ENCODE results near the gene MICAL2. TPM values are rescaled to one million over a fixed set of nuclear protein-coding genes. Genes with fewer than 3 reads are reported as not detected.

The MICAL2 gene
- total RNA-seq, 2 experiments from 2014 or later = 213 to 220 TPM

DNA sequence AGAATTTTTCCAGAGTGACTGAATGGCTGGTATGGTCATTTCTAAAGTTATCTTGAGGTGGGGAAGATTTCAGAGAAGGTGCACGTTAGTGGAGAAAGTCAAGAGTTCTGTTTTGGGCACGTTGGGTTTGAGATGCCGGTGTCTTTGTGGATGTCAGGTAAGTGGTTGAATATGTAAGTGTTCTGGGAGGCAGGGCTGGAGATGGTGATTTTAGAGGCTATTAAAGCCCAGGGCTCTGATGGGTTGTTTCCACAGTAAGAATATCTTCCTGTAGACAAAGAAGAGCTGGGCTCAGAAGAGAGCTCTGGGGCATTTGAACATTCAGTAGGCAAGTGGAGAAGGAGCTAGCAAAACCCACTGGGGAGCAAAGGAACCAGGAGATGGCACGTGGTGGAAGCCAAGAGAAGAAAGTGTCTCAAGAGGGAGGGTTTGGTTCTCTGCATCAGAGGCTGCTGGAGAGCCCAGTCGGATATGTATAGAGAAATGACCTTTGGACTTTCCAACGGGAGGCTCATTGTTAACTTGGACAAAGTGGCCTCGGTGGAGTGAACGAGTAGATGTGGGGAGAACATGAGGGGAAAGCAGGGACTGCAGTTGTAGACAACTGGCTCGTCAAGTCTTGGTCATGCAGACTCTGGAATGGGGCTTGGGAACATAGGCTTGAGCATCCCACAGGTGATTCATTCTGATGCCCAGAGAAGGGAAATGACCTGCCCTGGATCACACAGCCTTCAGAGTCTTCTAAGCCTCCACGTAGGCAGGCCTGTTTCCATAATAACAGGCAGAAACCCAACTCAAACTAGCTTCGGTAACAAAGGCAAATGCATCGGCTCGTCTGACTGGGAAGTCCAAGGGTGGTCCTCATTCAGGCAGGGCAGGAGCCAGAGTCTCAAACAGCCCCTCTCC is 168.6 kb downstream of the MICAL2 start:
- POLR2A ChIA-PET = no interaction called here
- H3K4me3 Mint-ChIP-seq = no peak overlapping the region
- H3K36me3 Mint-ChIP-seq = no peaks in the 10 kb centered on the region
- no peaks in the 10 kb centered on the region for H3K9me3 Mint-ChIP-seq
- no peak for DNase-seq
- intact Hi-C loops (cut with micrococcal nuclease) = no loop called here
- no peak overlapping the region for H3K27ac Mint-ChIP-seq
- peaks cover 7% of the 10 kb centered on the region for H3K4me1 Mint-ChIP-seq (ENCODE audit: low read depth)
- CTCF ChIA-PET = interaction anchor here (1.5 to 12.0 kb wide), 3 partner anchors 10 to 230 kb away, joined by 9 to 418 read pairs (median 32); no protein-coding TSS in a partner anchor
- no peaks in the 10 kb centered on the region for H3K27me3 Mint-ChIP-seq

DNA sequence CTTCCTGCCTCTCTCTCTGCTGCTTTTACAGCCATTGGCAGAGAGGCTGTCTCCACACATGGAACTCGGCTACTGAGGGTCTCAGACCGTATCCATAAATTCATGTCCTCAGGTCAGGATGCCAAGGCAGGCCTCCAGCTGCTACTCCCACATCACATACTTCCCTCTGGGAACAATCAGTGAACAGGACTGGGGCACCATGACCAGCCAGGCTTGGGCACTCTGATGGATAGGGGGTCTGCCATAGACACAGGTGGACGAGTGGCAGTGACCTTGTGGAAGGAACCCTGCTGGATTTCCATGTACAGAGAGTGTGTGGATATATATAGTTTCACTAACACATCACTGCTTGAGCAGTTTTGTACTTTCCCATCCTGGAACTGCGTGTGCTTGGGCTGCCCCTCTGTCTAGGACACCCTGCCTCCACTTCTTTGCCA is 169.3 kb downstream of the MICAL2 start:
- Mint-ChIP-seq H3K27ac (no peak overlapping the region), H3K27me3 (no peaks in the 10 kb centered on the region), H3K36me3 (no peaks in the 10 kb centered on the region), H3K9me3 (no peaks in the 10 kb centered on the region), H3K4me3 (no peak overlapping the region), H3K4me1 (ENCODE audit: low read depth) (peaks cover 7% of the 10 kb centered on the region)
- no peak for DNase-seq
- POLR2A ChIA-PET = no interaction called here
- intact Hi-C loops (cut with micrococcal nuclease) = loop anchor here (2.0 to 5.0 kb wide), 3 partner anchors 43 to 482 kb away; no protein-coding TSS in a partner anchor
- CTCF ChIA-PET = interaction anchor here (3.6 to 12.0 kb wide), 2 partner anchors 44 to 230 kb away, joined by 32 to 418 read pairs; no protein-coding TSS in a partner anchor

DNA sequence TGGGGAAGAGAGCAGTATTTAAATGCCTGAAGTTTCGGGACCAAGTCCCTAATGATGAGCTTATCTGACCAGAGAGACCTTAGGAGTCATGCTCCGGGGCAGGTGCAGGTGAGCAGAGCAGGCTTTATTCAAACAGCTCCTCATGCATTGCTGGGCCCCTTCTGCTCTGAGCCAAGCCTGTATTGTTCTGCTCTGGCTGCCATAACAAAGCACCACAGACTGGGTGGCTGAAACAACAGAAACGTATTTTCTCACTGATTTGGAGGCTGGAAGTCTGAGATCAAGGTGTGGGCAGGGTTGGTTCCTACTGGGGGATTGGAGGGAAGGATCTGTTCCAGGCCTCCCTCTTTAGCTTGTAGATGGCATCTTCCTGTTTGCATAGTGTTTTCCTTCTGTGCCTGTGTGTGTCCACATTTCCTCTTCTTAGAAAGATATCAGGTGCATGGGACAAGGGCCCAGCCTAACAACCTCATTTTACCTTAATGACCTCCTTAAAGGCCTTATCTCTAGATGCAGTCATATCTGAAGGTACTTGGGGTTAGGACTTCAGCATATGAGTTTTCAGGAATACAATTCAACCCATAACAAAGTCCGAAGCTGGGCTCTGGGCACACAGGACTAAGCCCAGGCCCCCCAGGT is 169.9 kb downstream of the MICAL2 start:
- no peaks in the 10 kb centered on the region for H3K36me3 Mint-ChIP-seq
- no peak overlapping the region for H3K27ac Mint-ChIP-seq
- H3K4me3 Mint-ChIP-seq = no peak overlapping the region
- H3K9me3 Mint-ChIP-seq = no peaks in the 10 kb centered on the region
- intact Hi-C loops (cut with micrococcal nuclease) = loop anchor here (2.0 to 5.0 kb wide), 3 partner anchors 44 to 483 kb away; no protein-coding TSS in a partner anchor
- no peaks in the 10 kb centered on the region for H3K27me3 Mint-ChIP-seq
- DNase-seq = no peak
- H3K4me1 Mint-ChIP-seq (ENCODE audit: low read depth) = peaks cover 7% of the 10 kb centered on the region
- ChIA-PET POLR2A (no interaction called here), CTCF (interaction anchor here (1.3 to 12.0 kb wide), 13 partner anchors 10 to 481 kb away, joined by 3 to 418 read pairs (median 10); no protein-coding TSS in a partner anchor)

DNA sequence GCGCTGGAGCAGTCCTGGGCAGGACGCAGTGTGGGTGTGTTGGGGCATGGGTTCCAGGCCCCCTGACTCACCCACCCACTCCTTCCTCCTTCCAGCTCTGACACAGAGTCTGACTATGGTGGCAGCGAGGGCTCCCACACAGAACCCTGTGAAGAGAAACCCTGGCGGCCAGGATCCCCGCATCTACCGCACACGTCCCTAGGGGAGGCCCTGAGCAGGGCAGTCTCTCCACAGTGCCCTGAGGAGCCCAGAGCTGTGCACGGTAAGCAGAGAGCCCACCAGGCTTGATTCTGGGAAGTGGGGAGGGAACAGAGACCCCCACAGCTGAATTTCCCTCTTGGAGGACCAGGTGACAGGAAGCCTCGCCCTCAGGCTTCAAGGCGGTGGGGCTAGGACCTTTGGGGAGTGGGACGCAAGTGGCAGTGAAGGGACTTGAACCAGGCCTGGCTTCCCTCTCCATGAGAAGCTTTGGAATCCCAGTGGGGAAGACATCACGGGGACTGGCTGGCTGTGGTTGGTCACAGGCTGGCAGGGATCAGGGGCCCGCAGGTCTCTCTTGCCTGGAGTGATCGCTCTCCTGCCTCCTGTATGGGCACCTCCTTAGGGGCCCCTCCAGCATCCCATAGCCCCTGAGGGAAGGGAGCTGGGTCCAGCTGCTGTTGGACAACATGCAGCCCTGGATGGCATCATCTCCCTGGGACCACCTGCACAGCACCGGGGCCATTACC is 170.6 kb downstream of the MICAL2 start:
- H3K4me1 Mint-ChIP-seq (ENCODE audit: low read depth) = peaks cover 7% of the 10 kb centered on the region
- DNase-seq = peak; percentile 35
- intact Hi-C loops (cut with micrococcal nuclease) = loop anchor here (1.0 to 5.0 kb wide), 4 partner anchors 44 to 484 kb away; no protein-coding TSS in a partner anchor
- H3K9me3 Mint-ChIP-seq = no peaks in the 10 kb centered on the region
- no peak overlapping the region for H3K4me3 Mint-ChIP-seq
- no peaks in the 10 kb centered on the region for H3K36me3 Mint-ChIP-seq
- ChIA-PET POLR2A (interaction anchor here (1.4 to 1.9 kb wide), 2 partner anchors 234 to 236 kb away, joined by 6 to 7 read pairs; no protein-coding TSS in a partner anchor), CTCF (interaction anchor here (0.6 to 12.0 kb wide), 53 partner anchors 8 to 610 kb away, joined by 3 to 418 read pairs (median 4); no protein-coding TSS in a partner anchor)
- no peaks in the 10 kb centered on the region for H3K27me3 Mint-ChIP-seq
- no peak overlapping the region for H3K27ac Mint-ChIP-seq

DNA sequence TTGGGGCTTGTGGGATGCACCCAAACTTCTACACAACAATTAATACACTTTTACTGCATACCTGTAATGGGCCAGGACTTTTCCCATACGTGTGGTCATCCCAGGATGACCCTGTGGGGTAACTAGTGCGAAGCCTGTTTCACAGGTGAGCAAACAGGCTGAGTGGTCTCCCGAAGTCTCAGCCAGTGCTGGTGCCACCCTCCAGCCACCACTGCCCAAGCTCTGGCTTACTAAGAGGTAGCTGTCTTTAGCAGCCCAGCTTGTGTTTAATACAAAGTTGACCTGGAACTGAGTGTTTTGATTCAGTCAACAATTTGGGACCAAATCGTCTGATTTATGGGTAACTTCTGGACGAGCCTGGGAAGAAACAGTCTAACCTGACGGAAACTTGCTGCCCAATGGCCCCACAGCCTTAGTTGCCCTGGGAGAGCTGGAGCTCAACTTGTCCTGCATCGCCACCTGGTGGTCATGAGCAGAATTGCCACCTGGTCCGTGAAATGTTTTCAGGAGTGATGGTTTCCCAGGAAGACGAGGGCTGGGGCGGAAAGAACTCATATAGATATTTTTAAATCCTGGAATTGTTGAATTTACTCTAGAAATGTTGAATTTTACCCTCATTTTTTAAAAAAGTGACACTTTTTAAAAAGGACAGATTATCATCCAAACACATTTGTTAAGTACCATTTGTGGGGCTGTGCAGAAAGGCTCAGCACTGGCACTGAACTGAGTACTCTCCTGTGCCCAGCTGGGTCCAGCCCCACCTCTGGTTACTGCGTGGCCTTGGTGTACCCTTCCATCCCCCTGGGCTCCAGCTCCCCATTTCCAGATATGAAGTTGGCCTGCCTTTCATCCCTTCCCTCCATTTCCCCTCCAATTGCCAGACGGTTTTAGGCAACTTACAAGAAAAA is 171.4 kb downstream of the MICAL2 start:
- POLR2A ChIA-PET = interaction anchor here (1.4 to 1.9 kb wide), 2 partner anchors 235 to 237 kb away, joined by 6 to 7 read pairs; no protein-coding TSS in a partner anchor
- H3K4me1 Mint-ChIP-seq (ENCODE audit: low read depth) = peaks cover 7% of the 10 kb centered on the region
- intact Hi-C loops (cut with micrococcal nuclease) = loop anchor here (1.0 to 5.0 kb wide), 4 partner anchors 45 to 485 kb away; no protein-coding TSS in a partner anchor

DNA sequence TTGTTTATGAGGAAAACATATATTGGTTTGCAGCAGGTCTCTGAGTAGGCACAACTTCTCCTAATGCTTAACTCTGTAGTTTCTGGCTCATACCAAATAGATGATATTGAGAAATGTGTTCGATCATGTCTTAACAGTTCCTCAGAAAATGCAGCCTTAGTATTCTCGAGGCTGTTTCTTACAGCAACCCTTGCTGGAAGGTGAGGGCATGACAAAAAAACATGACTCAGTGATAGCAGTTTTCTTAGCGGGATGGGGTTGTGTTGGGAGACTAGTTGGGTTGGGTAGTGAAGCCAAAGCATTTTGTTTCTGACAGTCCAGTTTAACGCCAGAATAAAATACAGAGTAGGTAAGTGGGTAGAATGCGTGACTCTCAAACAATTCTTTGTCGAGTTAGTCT is 172.3 kb downstream of the MICAL2 start:
- ChIA-PET POLR2A (interaction anchor here (1.9 kb wide), 1 partner anchor 238 kb away, joined by 6 read pairs; no protein-coding TSS in a partner anchor), CTCF (interaction anchor here (1.2 to 12.0 kb wide), 11 partner anchors 10 to 351 kb away, joined by 3 to 418 read pairs (median 8); no protein-coding TSS in a partner anchor)
- Mint-ChIP-seq H3K27me3 (no peaks in the 10 kb centered on the region), H3K27ac (no peak overlapping the region), H3K4me3 (no peak overlapping the region), H3K9me3 (no peaks in the 10 kb centered on the region), H3K36me3 (no peaks in the 10 kb centered on the region), H3K4me1 (ENCODE audit: low read depth) (peaks cover 7% of the 10 kb centered on the region)
- intact Hi-C loops (cut with micrococcal nuclease) = loop anchor here (5.0 kb wide), 2 partner anchors 130 to 485 kb away; no protein-coding TSS in a partner anchor
- no peak for DNase-seq

More for the DNA sequence above, 171.4 kb downstream of the MICAL2 start:
- Mint-ChIP-seq H3K36me3 (no peaks in the 10 kb centered on the region), H3K27me3 (no peaks in the 10 kb centered on the region), H3K27ac (no peak overlapping the region), H3K9me3 (no peaks in the 10 kb centered on the region), H3K4me3 (no peak overlapping the region)
- CTCF ChIA-PET = interaction anchor here (0.6 to 12.0 kb wide), 56 partner anchors 8 to 609 kb away, joined by 3 to 418 read pairs (median 4); no protein-coding TSS in a partner anchor
- peak; percentile 86 for DNase-seq

DNA sequence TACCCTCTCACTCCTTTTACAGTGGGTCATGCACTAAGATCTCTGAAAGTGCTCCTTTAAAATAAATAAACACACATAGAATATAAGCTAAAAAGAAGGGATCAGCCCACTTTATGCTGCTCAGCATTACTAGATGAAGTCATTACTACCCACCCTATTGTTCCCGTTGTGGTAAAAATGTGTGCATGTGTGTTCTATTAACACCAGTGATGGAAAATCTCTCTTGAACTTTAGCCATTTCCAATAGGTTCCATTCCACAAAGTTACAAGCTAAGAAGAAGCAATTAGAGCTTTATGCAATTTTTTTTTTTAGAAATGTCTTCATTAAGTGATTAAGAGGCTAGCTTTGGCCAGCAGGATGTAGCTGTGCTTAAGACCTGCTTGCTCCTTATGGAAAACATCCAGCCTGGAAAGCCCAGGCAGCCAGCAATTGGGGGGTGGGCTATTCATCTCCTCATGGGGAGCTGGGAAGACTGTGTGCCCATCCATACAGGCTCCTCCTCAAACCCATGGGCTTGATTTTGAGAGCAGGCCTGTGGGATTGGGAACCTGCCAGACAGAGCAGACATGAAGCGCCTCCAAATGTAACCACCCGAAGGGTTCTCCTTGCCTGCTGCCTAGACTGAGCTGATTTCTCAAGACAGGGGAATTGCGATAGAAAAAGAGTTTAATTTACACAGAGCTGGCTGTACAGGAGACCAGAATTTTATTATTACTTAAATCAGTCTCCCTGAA is 174.1 kb downstream of the MICAL2 start:
- Mint-ChIP-seq H3K9me3 (no peaks in the 10 kb centered on the region), H3K4me3 (no peak overlapping the region), H3K27ac (no peak overlapping the region), H3K27me3 (no peaks in the 10 kb centered on the region), H3K36me3 (no peaks in the 10 kb centered on the region), H3K4me1 (ENCODE audit: low read depth) (peaks cover 7% of the 10 kb centered on the region)
- no peak for DNase-seq
- intact Hi-C loops (cut with micrococcal nuclease) = loop anchor here (5.0 kb wide), 3 partner anchors 132 to 603 kb away; no protein-coding TSS in a partner anchor
- POLR2A ChIA-PET = no interaction called here
- CTCF ChIA-PET = interaction anchor here (0.8 to 12.0 kb wide), 4 partner anchors 35 to 235 kb away, joined by 3 to 418 read pairs (median 6); no protein-coding TSS in a partner anchor

DNA sequence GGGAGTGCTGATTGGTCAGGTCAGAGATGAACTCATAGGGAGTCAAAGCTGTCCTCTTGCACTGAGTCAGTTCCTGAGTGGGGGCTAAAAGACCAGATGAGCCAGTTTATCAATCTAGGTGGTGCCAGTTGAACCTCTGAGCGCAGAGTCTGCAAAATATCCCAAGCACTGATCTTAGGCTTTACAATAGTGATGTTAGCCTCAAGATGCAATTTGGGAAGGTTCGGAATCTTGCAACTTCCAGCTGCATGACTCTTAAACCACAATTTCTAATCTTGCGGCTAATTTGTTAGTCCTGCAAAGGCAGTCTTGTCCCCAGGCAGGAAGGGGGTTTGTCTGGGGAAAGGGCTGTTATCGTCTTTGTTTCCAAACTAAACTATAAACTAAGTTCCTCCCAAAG is 174.7 kb downstream of the MICAL2 start:
- H3K4me1 Mint-ChIP-seq (ENCODE audit: low read depth) = peaks cover 10% of the 10 kb centered on the region
- H3K9me3 Mint-ChIP-seq = no peaks in the 10 kb centered on the region
- POLR2A ChIA-PET = no interaction called here
- H3K36me3 Mint-ChIP-seq = no peaks in the 10 kb centered on the region
- no peak for DNase-seq
- H3K4me3 Mint-ChIP-seq = no peak overlapping the region
- H3K27me3 Mint-ChIP-seq = no peaks in the 10 kb centered on the region
- no peak overlapping the region for H3K27ac Mint-ChIP-seq
- intact Hi-C loops (cut with micrococcal nuclease) = loop anchor here (5.0 kb wide), 1 partner anchor 602 kb away; no protein-coding TSS in a partner anchor
- CTCF ChIA-PET = interaction anchor here (1.5 to 12.0 kb wide), 2 partner anchors 49 to 236 kb away, joined by 9 to 418 read pairs; no protein-coding TSS in a partner anchor

DNA sequence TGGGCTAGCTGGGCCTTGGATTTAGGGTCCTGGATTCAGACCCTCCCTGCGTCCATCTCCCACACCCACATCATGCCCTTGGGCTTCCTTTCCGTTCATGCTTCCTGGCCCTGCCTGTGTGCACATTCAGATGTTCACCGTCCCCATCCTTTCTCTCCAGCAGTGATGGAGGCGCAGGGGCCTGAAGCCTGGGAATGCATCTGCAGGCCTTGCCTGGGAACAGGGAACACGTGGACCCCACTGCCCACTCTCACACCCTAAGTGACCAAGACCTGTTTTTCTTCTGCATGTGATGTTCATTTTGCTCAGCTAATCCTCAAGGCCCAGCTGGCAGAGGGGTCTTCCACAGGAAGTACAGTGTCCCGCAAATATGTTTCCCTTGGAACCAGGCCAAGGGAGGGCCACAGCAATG is 175.4 kb downstream of the MICAL2 start:
- ChIA-PET POLR2A (no interaction called here), CTCF (interaction anchor here (12.0 kb wide), 1 partner anchor 237 kb away, joined by 418 read pairs; no protein-coding TSS in a partner anchor)
- Mint-ChIP-seq H3K27me3 (no peaks in the 10 kb centered on the region), H3K4me3 (no peak overlapping the region), H3K4me1 (ENCODE audit: low read depth) (peaks cover 9% of the 10 kb centered on the region), H3K36me3 (no peaks in the 10 kb centered on the region), H3K27ac (no peak overlapping the region), H3K9me3 (no peaks in the 10 kb centered on the region)
- DNase-seq = no peak
- intact Hi-C loops (cut with micrococcal nuclease) = loop anchor here (5.0 kb wide), 1 partner anchor 601 kb away; no protein-coding TSS in a partner anchor

DNA sequence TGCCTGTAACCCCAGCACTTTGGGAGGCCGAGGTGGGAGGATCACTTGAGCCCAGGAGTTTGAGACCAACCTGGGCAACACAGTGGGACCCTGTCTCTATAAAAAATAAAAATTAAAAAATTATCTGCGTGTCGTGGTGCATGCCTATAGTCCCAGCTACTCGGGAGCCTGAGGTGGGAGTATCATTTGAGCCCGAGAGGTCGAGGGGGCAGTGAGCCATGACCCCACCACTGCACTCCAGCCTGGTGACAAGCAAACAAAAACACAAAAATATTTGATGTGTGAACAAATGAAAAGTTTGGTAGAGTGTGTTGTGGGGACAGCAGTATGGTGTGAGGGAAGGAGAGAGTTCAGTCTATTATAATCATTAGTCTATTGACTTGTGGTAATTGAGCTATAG is 176.2 kb downstream of the MICAL2 start:
- Mint-ChIP-seq H3K36me3 (no peaks in the 10 kb centered on the region), H3K4me1 (ENCODE audit: low read depth) (peaks cover 6% of the 10 kb centered on the region), H3K4me3 (no peak overlapping the region), H3K27ac (no peak overlapping the region), H3K9me3 (no peaks in the 10 kb centered on the region), H3K27me3 (no peaks in the 10 kb centered on the region)
- POLR2A ChIA-PET = no interaction called here
- CTCF ChIA-PET = interaction anchor here (0.9 to 12.0 kb wide), 6 partner anchors 45 to 603 kb away, joined by 3 to 418 read pairs (median 4); no protein-coding TSS in a partner anchor
- intact Hi-C loops (cut with micrococcal nuclease) = loop anchor here (5.0 kb wide), 1 partner anchor 601 kb away; no protein-coding TSS in a partner anchor
- DNase-seq = no peak

All from activated CD4-positive, alpha-beta memory T cell treated with anti-CD3 and anti-CD28 coated beads for 36 hours (primary cell).